Measurements from ENCODE around the gene DERL3.
"Not testable (repeated sequence)": the region's sequence is repeated elsewhere in the genome, so short reads cannot be mapped to it uniquely, and the experiment has no call there.

Gene DERL3

GRCh38 chr22:23838681-23839468 is at the start of gene DERL3:
TSS of gene DERL3 (minus strand) at chr22:23839006. CDS start at chr22:23838987, 19 bp downstream.
- DNase-seq = peak; percentile 87 to 93 (median 91)

GRCh38 chr22:23884140-23884539 is 45.3 kb upstream of the DERL3 start:
- DNase-seq = no peak

- no peak for DNase-seq
Observed at GRCh38 chr22:23883658-23884057, 44.9 kb upstream of the DERL3 start.

- no peak for DNase-seq
Observed at GRCh38 chr22:23882370-23882769, 43.6 kb upstream of the DERL3 start.

- no peak for DNase-seq
Observed at GRCh38 chr22:23878219-23878618, 39.4 kb upstream of the DERL3 start.

- DNase-seq = no peak
Observed at GRCh38 chr22:23877566-23877965, 38.8 kb upstream of the DERL3 start.

- no peak for DNase-seq
Observed at GRCh38 chr22:23875801-23876200, 37.0 kb upstream of the DERL3 start.

- no peak for DNase-seq
Observed at GRCh38 chr22:23874871-23875270, 36.1 kb upstream of the DERL3 start.

- DNase-seq = no peak
Observed at GRCh38 chr22:23868580-23868979, 29.8 kb upstream of the DERL3 start.

- DNase-seq = not testable (repeated sequence)
Observed at GRCh38 chr22:23864499-23865154, 25.8 kb upstream of the DERL3 start.

- DNase-seq = peak in 3 of 6 experiments; percentile 10 to 26 (median 21)
Observed at GRCh38 chr22:23862103-23862502, 23.3 kb upstream of the DERL3 start.

GRCh38 chr22:23860187-23860586 is 21.4 kb upstream of the DERL3 start:
- not testable (repeated sequence) for DNase-seq

GRCh38 chr22:23859201-23859600 is 20.4 kb upstream of the DERL3 start:
- no peak for DNase-seq

- no peak for DNase-seq
Observed at GRCh38 chr22:23858484-23858815, 19.6 kb upstream of the DERL3 start.

GRCh38 chr22:23857606-23858483 is 19.0 kb upstream of the DERL3 start, which contains the start of gene SLC2A11:
TSS of gene SLC2A11 (plus strand) at chr22:23857875. CDS start at chr22:23858000, 125 bp downstream.
- DNase-seq = peak; percentile 75 to 91 (median 88)

- DNase-seq = peak in 3 of 6 experiments; percentile 6 to 23 (median 19)
Observed at GRCh38 chr22:23856721-23857605, 18.2 kb upstream of the DERL3 start.

- DNase-seq = no peak
Observed at GRCh38 chr22:23850136-23850611, 11.4 kb upstream of the DERL3 start.

- DNase-seq = peak; percentile 57 to 87 (median 80)
Observed at GRCh38 chr22:23849009-23850006, 10.5 kb upstream of the DERL3 start.

GRCh38 chr22:23847991-23848864 is 9.4 kb upstream of the DERL3 start:
- DNase-seq = no peak

All from stimulated activated naive CD4-positive, alpha-beta T cell (primary cell).